HCT116 (cell line): ENCODE results near the gene GAD2. TPM values are rescaled to one million over a fixed set of nuclear protein-coding genes. Genes with fewer than 3 reads are reported as not detected.

Experiments used
- ATAC-seq: fragments of 200-7000 bp; cut with Tn5 transposase; 2 replicates; pipeline ENCODE4 v1.9.1; 2020; ENCODE audit warnings: mild to moderate bottlenecking, moderate library complexity
- BruUV-seq: library from RNA; stranded (reverse); fragments of 400-500 nt; replicated peaks from 2 replicates; lab custom pipeline; 2021; lab: Mats Ljungman, UMichigan
- CTCF ChIA-PET: fragments of 300-600 bp; sonication (Branson Sonifier 250); formaldehyde crosslinking; loops from one replicate; lab custom pipeline; 2021; ENCODE audit warnings: antibody characterized with exemption; lab: Charles Lee
- POLR2A ChIA-PET: fragments of 300-600, 350-600 bp; sonication (Branson Sonifier 250); formaldehyde crosslinking; loops from one replicate; lab custom pipeline; 2021; ENCODE audit warnings: antibody characterized with exemption; lab: Charles Lee
- RAD21 ChIA-PET, 2 experiments: fragments of 300-600 bp; sonication (Branson Sonifier 250); formaldehyde crosslinking; loops; one replicate each; lab custom pipeline; 2023; ENCODE audit warnings: low total read pairs in 2 of 2; ENCODE audit not compliant: uncharacterized antibody in 2 of 2, unreplicated experiment in 2 of 2, low non-redundant PET in 1 of 2; lab: Charles Lee
- DNase-seq: peaks from one replicate; pipeline ENCODE4 v3.0.0-alpha.2; 2010; ENCODE audit warnings: low read depth, low spot score
- H2AFZ ChIP-seq: fragments of 200-600 bp; shearing (Covaris generic), sonication (generic); 2 replicates; pipeline ENCODE4 v1.6.1; 2017; ENCODE audit warnings: low read depth, mixed run types, mixed read lengths, antibody characterized with exemption, low read length; ENCODE audit not compliant: poor library complexity, severe bottlenecking
- H3K27ac ChIP-seq: 2 replicates; pipeline ENCODE4 v1.5.1; 2012; ENCODE audit warnings: low read depth, low read length
- H3K27me3 ChIP-seq: fragments of 200-600 bp; sonication (generic); 2 replicates; pipeline ENCODE4 v1.6.1; 2016; ENCODE audit warnings: mixed run types, low read length, mixed read lengths; ENCODE audit not compliant: insufficient read depth
- H3K36me3 ChIP-seq, 2 experiments: fragments of 200-500 bp in 1 of 2; fragments of 200-600 bp in 1 of 2; sonication (Bioruptor generic) in 1 of 2; sonication (generic) in 1 of 2; 2 replicates each; pipeline versions ENCODE4 v1.5.1 to v1.6.1; 2014 to 2016; ENCODE audit warnings: low read length in 2 of 2, inconsistent platforms in 1 of 2, mixed read lengths in 1 of 2, mixed run types in 1 of 2; ENCODE audit not compliant: insufficient read depth in 2 of 2, control insufficient read depth in 1 of 2
- H3K4me1 ChIP-seq, 2 experiments: fragments of 200-600 bp in 1 of 2; sonication (generic) in 1 of 2; 2 replicates each; pipeline versions ENCODE4 v1.5.1 to v1.6.1; 2012 to 2017; ENCODE audit warnings: low read length in 2 of 2, inconsistent platforms in 1 of 2, mild to moderate bottlenecking in 1 of 2, mixed read lengths in 1 of 2, mixed run types in 1 of 2, moderate library complexity in 1 of 2; ENCODE audit not compliant: insufficient read depth in 2 of 2, control insufficient read depth in 1 of 2
- H3K4me2 ChIP-seq: fragments of 200-600 bp; sonication (generic); 2 replicates; pipeline ENCODE4 v1.6.1; 2017; ENCODE audit warnings: mixed run types, low read length, mixed read lengths
- H3K4me3 ChIP-seq, 2 experiments: fragments of 200-600 bp in 1 of 2; sonication (generic) in 1 of 2; replicated peaks in 1 of 2; 2 replicates each; pipeline ENCODE4 v1.5.1; 2011 to 2016; ENCODE audit warnings: low read length in 2 of 2, control low read depth in 1 of 2, low read depth in 1 of 2, mild to moderate bottlenecking in 1 of 2, mixed read lengths in 1 of 2, mixed run types in 1 of 2
- H3K79me2 ChIP-seq: fragments of 200-600 bp; sonication (generic); 2 replicates; pipeline ENCODE4 v1.6.1; 2017; ENCODE audit warnings: mild to moderate bottlenecking, mixed run types, low read length, moderate library complexity, mixed read lengths; ENCODE audit not compliant: insufficient read depth
- H3K9ac ChIP-seq: fragments of 200-600 bp; sonication (generic); 2 replicates; pipeline ENCODE4 v1.6.1; 2016; ENCODE audit warnings: low read length, mixed read lengths
- H3K9me2 ChIP-seq: fragments of 200-600 bp; sonication (generic), shearing (Covaris generic); 2 replicates; pipeline ENCODE4 v1.6.1; 2017; ENCODE audit warnings: mixed run types, mild to moderate bottlenecking, moderate library complexity; ENCODE audit not compliant: insufficient read depth
- H3K9me3 ChIP-seq, 2 experiments: fragments of 200-500 bp in 1 of 2; fragments of 200-600 bp in 1 of 2; sonication (Bioruptor generic) in 1 of 2; sonication (generic) in 1 of 2; 2 replicates each; pipeline ENCODE4 v1.6.1; 2014 to 2017; ENCODE audit warnings: low read length in 2 of 2, mixed read lengths in 2 of 2, inconsistent platforms in 1 of 2, low read depth in 1 of 2, mild to moderate bottlenecking in 1 of 2, mixed run types in 1 of 2, moderate library complexity in 1 of 2; ENCODE audit not compliant: control insufficient read depth in 1 of 2, insufficient read depth in 1 of 2
- H4K20me1 ChIP-seq: fragments of 200-600 bp; sonication (generic), shearing (Covaris generic); 2 replicates; pipeline ENCODE4 v1.6.1; 2017; ENCODE audit warnings: mixed run types, mild to moderate bottlenecking, moderate library complexity; ENCODE audit not compliant: insufficient read depth
- CBX3 ChIP-seq: IDR thresholded peaks from 2 replicates; pipeline ENCODE4 v1.6.1; 2012; ENCODE audit warnings: low read depth
- CEBPB ChIP-seq: IDR thresholded peaks from 2 replicates; pipeline ENCODE4 v1.6.1; 2012; ENCODE audit warnings: low read depth
- EGR1 ChIP-seq: IDR thresholded peaks from 2 replicates; pipeline ENCODE4 v1.6.1; 2012; ENCODE audit warnings: low read depth
- EZH2 ChIP-seq: fragments of 200-600 bp; sonication (generic); IDR thresholded peaks from 2 replicates; pipeline ENCODE4 v1.6.1; 2017; ENCODE audit warnings: antibody characterized with exemption, mixed run types
- EZH2phosphoT487 ChIP-seq: fragments of 200-600 bp; IDR thresholded peaks from 2 replicates; pipeline ENCODE4 v1.6.1; 2018; ENCODE audit warnings: antibody characterized with exemption, borderline replicate concordance
- FOSL1 ChIP-seq: IDR thresholded peaks from 2 replicates; pipeline ENCODE4 v1.6.1; 2012; ENCODE audit warnings: low read depth
- POLR2A ChIP-seq: IDR thresholded peaks from 2 replicates; pipeline ENCODE4 v1.7.0; 2011; ENCODE audit warnings: borderline replicate concordance; ENCODE audit not compliant: insufficient read depth, insufficient read length; ENCODE audit errors: extremely low read depth
- SRF ChIP-seq: IDR thresholded peaks from 2 replicates; pipeline ENCODE4 v1.6.1; 2012; ENCODE audit warnings: low read depth
- YY1 ChIP-seq: IDR thresholded peaks from 2 replicates; pipeline ENCODE4 v1.6.1; 2011; ENCODE audit warnings: low read length, low read depth, moderate library complexity, mild to moderate bottlenecking; ENCODE audit not compliant: insufficient replicate concordance; ENCODE audit errors: extremely low read depth
- ZNF274 ChIP-seq: fragments of 200-500 bp; sonication (Bioruptor generic); IDR thresholded peaks from 2 replicates; pipeline ENCODE4 v1.6.1; 2014; ENCODE audit warnings: mild to moderate bottlenecking, low read depth, low read length, inconsistent platforms
- intact Hi-C: fragments of 100-400 bp; cut with micrococcal nuclease; formaldehyde crosslinking; loops from 2 replicates; pipeline ENCODE4 v1.10.0; 2022
- total RNA-seq: library from RNA; stranded (reverse); gene quantifications from one replicate; pipeline ENCODE4 v1.2.1, GENCODE V29; 2021; ENCODE audit not compliant: unreplicated experiment
- TF ChIP-seq, protein P1 (sequence below): IDR thresholded peaks from 2 replicates; pipeline ENCODE4 v1.6.1; 2011; ENCODE audit warnings: mild to moderate bottlenecking, low read length, moderate library complexity; ENCODE audit not compliant: insufficient replicate concordance; ENCODE audit errors: extremely low read depth
- TF ChIP-seq, protein P2 (sequence below): IDR thresholded peaks from 2 replicates; pipeline ENCODE4 v1.6.1; 2012; ENCODE audit warnings: low read depth
- TF ChIP-seq, protein P3 (sequence below), 3 experiments: fragments of 200-600 bp in 1 of 3; sonication (generic) in 1 of 3; IDR thresholded peaks in 2 of 3; conservative IDR thresholded peaks in 1 of 3; 2 replicates each; pipeline ENCODE4 v1.5.1; 2012 to 2017; ENCODE audit warnings: low read depth in 2 of 3, low read length in 2 of 3, antibody characterized with exemption in 1 of 3, borderline replicate concordance in 1 of 3, control low read depth in 1 of 3, mild to moderate bottlenecking in 1 of 3, mixed read lengths in 1 of 3, mixed run types in 1 of 3, moderate library complexity in 1 of 3; ENCODE audit not compliant: insufficient read depth in 1 of 3

The GAD2 gene
- total RNA-seq, 1 experiment from 2014 or later, result not detected

DNA sequence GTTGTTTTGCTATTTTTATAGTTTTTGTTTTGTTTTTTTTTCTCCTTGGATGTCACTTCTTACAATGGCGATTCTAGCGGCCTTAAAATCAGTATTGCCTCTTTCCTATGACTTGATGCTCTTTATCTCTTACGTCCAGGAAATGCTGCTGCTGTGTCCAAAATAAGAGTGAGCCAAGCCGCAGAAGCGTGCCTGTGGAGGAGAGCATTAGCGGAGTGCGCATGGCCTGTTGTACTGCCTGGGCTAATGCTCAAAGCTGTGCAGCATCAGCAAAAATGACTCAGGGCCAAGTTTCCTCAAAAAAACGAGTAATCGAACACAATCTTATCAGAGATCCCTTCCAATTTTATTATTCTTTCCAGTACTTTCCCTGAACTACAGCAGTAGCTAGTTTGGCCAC lies 18.5 kb upstream of the GAD2 start:
- Histone ChIP-seq H3K79me2 (no peaks in the 10 kb centered on the region), H4K20me1 (no peaks in the 10 kb centered on the region), H3K27me3 (peaks cover 9% of the 10 kb centered on the region; the same call in 1 of the 2 replicates), H3K9me2 (no peaks in the 10 kb centered on the region), H3K4me3 (no peak overlapping the region), H3K4me1 (no peaks in the 10 kb centered on the region), H3K9me3 (no peaks in the 10 kb centered on the region), H3K4me2 (no peak overlapping the region), H3K36me3 (no peaks in the 10 kb centered on the region), H3K27ac (no peak overlapping the region), H3K9ac (no peak overlapping the region), H2AFZ (no peak overlapping the region)
- ChIA-PET RAD21 (no interaction called here), CTCF (no interaction called here), POLR2A (no interaction called here)
- TF ChIP-seq ZNF274, result no peak
- TF ChIP-seq, protein P1, sequence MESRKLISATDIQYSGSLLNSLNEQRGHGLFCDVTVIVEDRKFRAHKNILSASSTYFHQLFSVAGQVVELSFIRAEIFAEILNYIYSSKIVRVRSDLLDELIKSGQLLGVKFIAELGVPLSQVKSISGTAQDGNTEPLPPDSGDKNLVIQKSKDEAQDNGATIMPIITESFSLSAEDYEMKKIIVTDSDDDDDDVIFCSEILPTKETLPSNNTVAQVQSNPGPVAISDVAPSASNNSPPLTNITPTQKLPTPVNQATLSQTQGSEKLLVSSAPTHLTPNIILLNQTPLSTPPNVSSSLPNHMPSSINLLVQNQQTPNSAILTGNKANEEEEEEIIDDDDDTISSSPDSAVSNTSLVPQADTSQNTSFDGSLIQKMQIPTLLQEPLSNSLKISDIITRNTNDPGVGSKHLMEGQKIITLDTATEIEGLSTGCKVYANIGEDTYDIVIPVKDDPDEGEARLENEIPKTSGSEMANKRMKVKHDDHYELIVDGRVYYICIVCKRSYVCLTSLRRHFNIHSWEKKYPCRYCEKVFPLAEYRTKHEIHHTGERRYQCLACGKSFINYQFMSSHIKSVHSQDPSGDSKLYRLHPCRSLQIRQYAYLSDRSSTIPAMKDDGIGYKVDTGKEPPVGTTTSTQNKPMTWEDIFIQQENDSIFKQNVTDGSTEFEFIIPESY, result no peak
- DNase-seq (no peak), ATAC-seq (no peak)
- no TSS peak for BruUV-seq
- intact Hi-C loops, result no loop called here

DNA sequence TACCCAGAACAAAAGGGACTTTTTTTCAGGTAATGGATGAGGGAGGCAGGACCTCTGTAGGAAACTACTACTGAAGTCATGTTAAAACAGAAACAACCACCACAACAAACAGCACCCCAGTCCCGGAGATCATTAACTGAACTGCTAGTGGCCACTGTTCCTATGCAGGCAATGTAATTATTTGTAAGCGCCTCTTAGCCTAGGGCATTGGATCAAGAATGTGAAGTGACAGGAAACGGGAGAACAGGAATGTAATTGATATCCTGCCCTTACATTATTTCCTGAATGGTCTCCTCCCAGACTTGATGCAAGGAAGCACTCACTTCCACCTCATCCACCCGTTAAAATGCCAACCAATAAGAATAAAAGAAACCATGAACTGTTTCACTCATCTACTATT lies 16.7 kb upstream of the GAD2 start:
- H3K4me1 ChIP-seq, result no peaks in the 10 kb centered on the region
- CTCF ChIA-PET, result no interaction called here

More for the DNA sequence above, 16.7 kb upstream of the GAD2 start:
- Histone ChIP-seq H3K9me2 (no peaks in the 10 kb centered on the region), H3K4me2 (no peak overlapping the region), H4K20me1 (no peaks in the 10 kb centered on the region), H3K36me3 (no peaks in the 10 kb centered on the region), H3K9me3 (no peaks in the 10 kb centered on the region), H3K27me3 (peaks cover 9% of the 10 kb centered on the region; the same call in 1 of the 2 replicates), H3K9ac (no peak overlapping the region), H3K27ac (no peak overlapping the region), H3K4me3 (no peak overlapping the region), H3K79me2 (no peaks in the 10 kb centered on the region), H2AFZ (no peak overlapping the region)
- ATAC-seq, result no peak
- DNase-seq, result no peak
- intact Hi-C loops, result no loop called here
- POLR2A ChIA-PET, result no interaction called here
- BruUV-seq, result no TSS peak
- RAD21 ChIA-PET, result no interaction called here
- no peak for TF ChIP-seq YY1
- TF ChIP-seq, protein P2, sequence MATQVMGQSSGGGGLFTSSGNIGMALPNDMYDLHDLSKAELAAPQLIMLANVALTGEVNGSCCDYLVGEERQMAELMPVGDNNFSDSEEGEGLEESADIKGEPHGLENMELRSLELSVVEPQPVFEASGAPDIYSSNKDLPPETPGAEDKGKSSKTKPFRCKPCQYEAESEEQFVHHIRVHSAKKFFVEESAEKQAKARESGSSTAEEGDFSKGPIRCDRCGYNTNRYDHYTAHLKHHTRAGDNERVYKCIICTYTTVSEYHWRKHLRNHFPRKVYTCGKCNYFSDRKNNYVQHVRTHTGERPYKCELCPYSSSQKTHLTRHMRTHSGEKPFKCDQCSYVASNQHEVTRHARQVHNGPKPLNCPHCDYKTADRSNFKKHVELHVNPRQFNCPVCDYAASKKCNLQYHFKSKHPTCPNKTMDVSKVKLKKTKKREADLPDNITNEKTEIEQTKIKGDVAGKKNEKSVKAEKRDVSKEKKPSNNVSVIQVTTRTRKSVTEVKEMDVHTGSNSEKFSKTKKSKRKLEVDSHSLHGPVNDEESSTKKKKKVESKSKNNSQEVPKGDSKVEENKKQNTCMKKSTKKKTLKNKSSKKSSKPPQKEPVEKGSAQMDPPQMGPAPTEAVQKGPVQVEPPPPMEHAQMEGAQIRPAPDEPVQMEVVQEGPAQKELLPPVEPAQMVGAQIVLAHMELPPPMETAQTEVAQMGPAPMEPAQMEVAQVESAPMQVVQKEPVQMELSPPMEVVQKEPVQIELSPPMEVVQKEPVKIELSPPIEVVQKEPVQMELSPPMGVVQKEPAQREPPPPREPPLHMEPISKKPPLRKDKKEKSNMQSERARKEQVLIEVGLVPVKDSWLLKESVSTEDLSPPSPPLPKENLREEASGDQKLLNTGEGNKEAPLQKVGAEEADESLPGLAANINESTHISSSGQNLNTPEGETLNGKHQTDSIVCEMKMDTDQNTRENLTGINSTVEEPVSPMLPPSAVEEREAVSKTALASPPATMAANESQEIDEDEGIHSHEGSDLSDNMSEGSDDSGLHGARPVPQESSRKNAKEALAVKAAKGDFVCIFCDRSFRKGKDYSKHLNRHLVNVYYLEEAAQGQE, result no peak
- no peak for TF ChIP-seq ZNF274
- TF ChIP-seq CEBPB, result no peak
- TF ChIP-seq CBX3, result no peak
- no peak for TF ChIP-seq EZH2
- TF ChIP-seq, protein P3, sequence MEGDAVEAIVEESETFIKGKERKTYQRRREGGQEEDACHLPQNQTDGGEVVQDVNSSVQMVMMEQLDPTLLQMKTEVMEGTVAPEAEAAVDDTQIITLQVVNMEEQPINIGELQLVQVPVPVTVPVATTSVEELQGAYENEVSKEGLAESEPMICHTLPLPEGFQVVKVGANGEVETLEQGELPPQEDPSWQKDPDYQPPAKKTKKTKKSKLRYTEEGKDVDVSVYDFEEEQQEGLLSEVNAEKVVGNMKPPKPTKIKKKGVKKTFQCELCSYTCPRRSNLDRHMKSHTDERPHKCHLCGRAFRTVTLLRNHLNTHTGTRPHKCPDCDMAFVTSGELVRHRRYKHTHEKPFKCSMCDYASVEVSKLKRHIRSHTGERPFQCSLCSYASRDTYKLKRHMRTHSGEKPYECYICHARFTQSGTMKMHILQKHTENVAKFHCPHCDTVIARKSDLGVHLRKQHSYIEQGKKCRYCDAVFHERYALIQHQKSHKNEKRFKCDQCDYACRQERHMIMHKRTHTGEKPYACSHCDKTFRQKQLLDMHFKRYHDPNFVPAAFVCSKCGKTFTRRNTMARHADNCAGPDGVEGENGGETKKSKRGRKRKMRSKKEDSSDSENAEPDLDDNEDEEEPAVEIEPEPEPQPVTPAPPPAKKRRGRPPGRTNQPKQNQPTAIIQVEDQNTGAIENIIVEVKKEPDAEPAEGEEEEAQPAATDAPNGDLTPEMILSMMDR (IDR thresholded peaks at IDR 0.05 in 2 of 3, conservative IDR thresholded peaks at IDR 0.05 in 1 of 3; ENCODE audit: borderline replicate concordance in 1 of 3, insufficient read depth in 1 of 3, low read depth in 2 of 3, low read length in 2 of 3), result no peak
- TF ChIP-seq SRF, result no peak
- TF ChIP-seq FOSL1, result no peak
- TF ChIP-seq POLR2A, result no peak
- TF ChIP-seq EZH2phosphoT487, result no peak
- TF ChIP-seq EGR1, result no peak
